Stimulated activated CD4-positive, alpha-beta T cell treated with anti-CD3 and anti-CD28 coated beads, TNF-alpha, amount 100 ng/mL, for 1 hour (primary cell): Measurements from ENCODE around the gene SERGEF.
A peak's percentile ranks its signal among the peaks of the same experiment; 100 is the strongest.
"Not testable (repeated sequence)": the region's sequence is repeated elsewhere in the genome, so short reads cannot be mapped to it uniquely, and the experiment has no call there.

Experiments
- DNase-seq, 3 donors: peaks; one replicate each; pipeline ENCODE4 v3.0.0-alpha.2; 2020; ENCODE audit warnings: low read depth in 3 of 3, low spot score in 1 of 3

The SERGEF gene

GRCh38 chr11:18000760-18001159 is 12.1 kb downstream of the SERGEF start:
- DNase-seq, result no peak

- DNase-seq, result not testable (repeated sequence)
Observed at GRCh38 chr11:18000128-18000527, 12.7 kb downstream of the SERGEF start.

- no peak for DNase-seq
Observed at GRCh38 chr11:17992916-17993315, 19.9 kb downstream of the SERGEF start.

GRCh38 chr11:17991783-17992433 is 20.9 kb downstream of the SERGEF start:
- peak in 1 of 3 donors; percentile 13 for DNase-seq

- no peak for DNase-seq
Observed at GRCh38 chr11:17989306-17989705, 23.5 kb downstream of the SERGEF start.

- DNase-seq, result no peak
Observed at GRCh38 chr11:17988465-17988864, 24.4 kb downstream of the SERGEF start.

- no peak for DNase-seq
Observed at GRCh38 chr11:17987826-17988225, 25.0 kb downstream of the SERGEF start.

- DNase-seq, result no peak
Observed at GRCh38 chr11:17986711-17987220, 26.1 kb downstream of the SERGEF start.

- DNase-seq, result no peak
Observed at GRCh38 chr11:17986007-17986710, 26.7 kb downstream of the SERGEF start.

GRCh38 chr11:17985517-17985916 is 27.3 kb downstream of the SERGEF start:
- DNase-seq, result no peak

- DNase-seq, result no peak
Observed at GRCh38 chr11:17983569-17983968, 29.3 kb downstream of the SERGEF start.

GRCh38 chr11:17979770-17980371 is 33.0 kb downstream of the SERGEF start:
- no peak for DNase-seq

- DNase-seq, result peak in 1 of 3 donors; percentile 4
Observed at GRCh38 chr11:17978553-17979287, 34.1 kb downstream of the SERGEF start.

GRCh38 chr11:17976651-17977050 is 36.2 kb downstream of the SERGEF start:
- no peak for DNase-seq

GRCh38 chr11:17974246-17974645 is 38.6 kb downstream of the SERGEF start:
- no peak for DNase-seq

- DNase-seq, result no peak
Observed at GRCh38 chr11:17972987-17973386, 39.9 kb downstream of the SERGEF start.

GRCh38 chr11:17968206-17968605 is 44.6 kb downstream of the SERGEF start:
- no peak for DNase-seq

GRCh38 chr11:17967661-17968060 is 45.2 kb downstream of the SERGEF start:
- no peak for DNase-seq

- DNase-seq, result no peak
Observed at GRCh38 chr11:17960091-17960490, 52.8 kb downstream of the SERGEF start.

GRCh38 chr11:17958446-17958845 is 54.4 kb downstream of the SERGEF start:
- DNase-seq, result no peak
